ENCODE measurements around the gene RNF144A. TPM values are rescaled to one million over a fixed set of nuclear protein-coding genes. Genes with fewer than 3 reads are reported as not detected.

RNF144A gene
- total and polyA plus RNA-seq, 2 experiments from 2014 or later = 2.8 to 14.7 TPM

GRCh38 chr2:6960659-6961058 lies 43.4 kb downstream of the RNF144A start (continued):
- TF ChIP-seq ZNF462 (CRISPR knock-in tag; IDR thresholded peaks at IDR 0.05) (no peak), ZNF331 (CRISPR knock-in tag; IDR thresholded peaks at IDR 0.05; ENCODE audit: low read depth) (no peak), NANOG (IDR thresholded peaks at IDR 0.05; ENCODE audit: borderline replicate concordance) (no peak), EZH2 (IDR thresholded peaks at IDR 0.05; ENCODE audit: low read depth, unreplicated experiment) (no peak), POLR2AphosphoS5 (IDR thresholded peaks at IDR 0.05; ENCODE audit: low read depth) (no peak), CREB1 (CRISPR knock-in tag; IDR thresholded peaks at IDR 0.05; ENCODE audit: low read depth) (no peak), ETS1 (IDR thresholded peaks at IDR 0.05) (no peak), JUNB (IDR thresholded peaks at IDR 0.05; ENCODE audit: unreplicated experiment) (no peak), EZH2phosphoT487 (IDR thresholded peaks at IDR 0.05; ENCODE audit: unreplicated experiment) (no peak), REST (IDR thresholded peaks at IDR 0.05; ENCODE audit: unreplicated experiment) (no peak)
